Esophagus squamous epithelium (tissue), 5 donors: ENCODE measurements around the gene ABR. TPM values are rescaled to one million over a fixed set of nuclear protein-coding genes. Genes with fewer than 3 reads are reported as not detected.

Experiments used
- DNase-seq: peaks from one replicate; lab custom pipeline; 2025; lab: John Stamatoyannopoulos, UW
- H3K27ac ChIP-seq, 4 donors: fragments of 200-600 bp; sonication (generic); one replicate each; pipeline ENCODE4 v1.5.1; 2016 to 2019; ENCODE audit warnings: mild to moderate bottlenecking in 1 of 4
- H3K27me3 ChIP-seq, 4 donors: fragments of 200-600 bp; sonication (generic); 1 replicate in 3 of 4; 2 replicates in 1 of 4; pipeline versions ENCODE4 v1.5.1 to v1.6.0; 2017 to 2021; ENCODE audit warnings: antibody characterized with exemption in 1 of 4
- H3K36me3 ChIP-seq, 3 donors: fragments of 200-600 bp; sonication (generic); one replicate each; pipeline ENCODE4 v1.5.1; 2016 to 2019
- H3K4me1 ChIP-seq, 3 donors: fragments of 200-600 bp; sonication (generic); one replicate each; pipeline ENCODE4 v1.5.1; 2017 to 2019
- H3K4me3 ChIP-seq, 4 donors: fragments of 200-600 bp; sonication (generic); 1 replicate in 3 of 4; 2 replicates in 1 of 4; pipeline ENCODE4 v1.5.1; 2016 to 2019; ENCODE audit warnings: mild to moderate bottlenecking in 2 of 4, moderate library complexity in 1 of 4
- H3K9me3 ChIP-seq, 3 donors: fragments of 200-600 bp; sonication (generic); one replicate each; pipeline ENCODE4 v1.5.1; 2016 to 2019
- CTCF ChIP-seq, 6 experiments: fragments of 450-650 bp in 4 of 6; fragments of 200-600 bp in 2 of 6; sonication (generic) in 2 of 6; IDR thresholded peaks; one replicate each; pipeline ENCODE4 v1.5.1; 2016 to 2019; ENCODE audit warnings: antibody characterized with exemption in 6 of 6, mild to moderate bottlenecking in 4 of 6, moderate library complexity in 4 of 6
- POLR2A ChIP-seq, 4 donors: fragments of 450-650 bp; IDR thresholded peaks; one replicate each; pipeline ENCODE4 v1.6.1; 2017; ENCODE audit warnings: antibody characterized with exemption in 4 of 4, mild to moderate bottlenecking in 4 of 4, moderate library complexity in 3 of 4
- WGBS, 2 donors: methylation state at CpG; one replicate each; pipeline ENCODE4 v1.1.5; 2018; 5-methylcytosine and 5-hydroxymethylcytosine counted together
- intact Hi-C: fragments of 100-400 bp; cut with DNase I; formaldehyde crosslinking; loops from one replicate; pipeline ENCODE4 v1.15.0; 2022
- total RNA-seq, 4 donors: library from RNA; depleted of rRNA; stranded (reverse); fragments of >200 nt; gene quantifications; one replicate each; pipeline ENCODE4 v1.1.0, GENCODE V29; 2016
- donor health status: DM: yes; HTN: yes; CAD: no.

The ABR gene
- 100 to 1,000 TPM in 1 of 4 donors, 10 to 100 TPM in 3; 62.1 to 248 (median 75.5) TPM for total RNA-seq

- peak within 1 kb of the TSS; percentile 55 to 96 (median 78) for H3K4me3 ChIP-seq
- peak within 1 kb of the TSS; percentile 60 to 84 (median 77) for H3K27ac ChIP-seq
- H3K27me3 ChIP-seq = peaks cover 0 to 43% (median 0%) of the 10 kb centered on the region in 4 donors
- TF ChIP-seq CTCF (IDR thresholded peaks at IDR 0.05) (no peak), POLR2A (IDR thresholded peaks at IDR 0.05) (peak in 2 of 4 donors; percentile 33 to 48)
- no peaks in the 10 kb centered on the region for H3K36me3 ChIP-seq
- 67% methylated on average over 1 of the region's 98 CpGs; no CpG with 5 or more reads in 1 of the 2 donors for WGBS, 2 donors
- intact Hi-C loops = loop anchor here (5.0 kb wide), 1 partner anchor 53 kb away; no protein-coding TSS in a partner anchor
- no peak for DNase-seq
- H3K9me3 ChIP-seq = no peaks in the 10 kb centered on the region
- H3K4me1 ChIP-seq = peaks cover 29 to 74% (median 34%) of the 10 kb centered on the region in 3 donors
These were observed at the start of gene ABR for GRCh38 chr17:1179818-1180742. Gene ABR (minus strand): TSS chr17:1179981. CDS start chr17:1179727, 254 bp downstream.

DNA sequence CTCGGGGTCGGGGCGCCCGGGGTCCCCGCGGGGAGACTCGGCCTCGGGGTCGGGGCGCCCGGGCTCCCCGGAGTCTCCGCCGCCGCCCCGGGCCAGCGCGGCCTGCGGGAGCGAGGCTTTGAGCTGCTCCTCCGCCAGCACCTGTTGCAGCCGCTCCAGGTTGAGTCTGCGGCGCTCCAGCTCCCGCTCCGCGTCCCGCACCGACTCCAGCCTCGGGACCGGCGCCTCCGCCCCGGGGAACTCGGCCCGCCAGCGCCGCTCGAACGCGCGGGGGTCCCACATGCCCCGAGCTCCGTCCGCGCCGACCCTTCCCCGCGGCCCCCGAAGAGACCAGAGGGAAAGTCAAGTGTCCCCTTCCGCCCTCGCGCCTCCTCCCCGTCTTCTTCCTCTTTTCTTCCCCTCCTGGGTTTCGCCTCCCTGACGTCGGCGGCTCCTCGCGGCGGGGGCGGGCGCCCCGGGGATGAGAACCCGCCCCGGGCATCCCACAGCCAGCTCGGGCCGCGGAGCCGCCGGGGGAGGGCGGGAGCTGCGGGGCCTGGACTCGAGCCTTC lies 49.6 kb upstream of the ABR start:
- peak in 2 of 4 donors; percentile 41 to 77 for TF ChIP-seq POLR2A (IDR thresholded peaks at IDR 0.05)
- TF ChIP-seq CTCF (IDR thresholded peaks at IDR 0.05) = no peak
- no peak for DNase-seq
- peaks cover 3 to 65% (median 18%) of the 10 kb centered on the region in 4 donors for H3K27me3 ChIP-seq
- peak overlapping the region; percentile 28 to 74 (median 68) for H3K27ac ChIP-seq
- peaks cover 10 to 32% (median 18%) of the 10 kb centered on the region in 3 donors for H3K4me1 ChIP-seq
- intact Hi-C loops = no loop called here
- peak overlapping the region; percentile 42 to 77 (median 55) for H3K4me3 ChIP-seq
- 0 to 1% methylated on average over 5 to 14 of the region's 74 CpGs for WGBS, 2 donors
- H3K9me3 ChIP-seq = no peaks in the 10 kb centered on the region
- no peaks in the 10 kb centered on the region for H3K36me3 ChIP-seq

- DNase-seq = no peak
- Histone ChIP-seq H3K9me3 (no peaks in the 10 kb centered on the region), H3K27ac (peak overlapping the region in 3 of 4 donors; percentile 63 to 74 (median 73)), H3K27me3 (peaks cover 3 to 65% (median 18%) of the 10 kb centered on the region in 4 donors), H3K4me3 (peak overlapping the region; percentile 42 to 77 (median 55)), H3K4me1 (peaks cover 10 to 32% (median 18%) of the 10 kb centered on the region in 3 donors), H3K36me3 (no peaks in the 10 kb centered on the region)
- TF ChIP-seq CTCF (IDR thresholded peaks at IDR 0.05) = no peak
- no peak for TF ChIP-seq POLR2A (IDR thresholded peaks at IDR 0.05)
- no CpG with 5 or more reads among the region's 79 CpGs for WGBS, 2 donors
- intact Hi-C loops = no loop called here
These were observed 49.1 kb upstream of the ABR start for GRCh38 chr17:1228781-1229348.

DNA sequence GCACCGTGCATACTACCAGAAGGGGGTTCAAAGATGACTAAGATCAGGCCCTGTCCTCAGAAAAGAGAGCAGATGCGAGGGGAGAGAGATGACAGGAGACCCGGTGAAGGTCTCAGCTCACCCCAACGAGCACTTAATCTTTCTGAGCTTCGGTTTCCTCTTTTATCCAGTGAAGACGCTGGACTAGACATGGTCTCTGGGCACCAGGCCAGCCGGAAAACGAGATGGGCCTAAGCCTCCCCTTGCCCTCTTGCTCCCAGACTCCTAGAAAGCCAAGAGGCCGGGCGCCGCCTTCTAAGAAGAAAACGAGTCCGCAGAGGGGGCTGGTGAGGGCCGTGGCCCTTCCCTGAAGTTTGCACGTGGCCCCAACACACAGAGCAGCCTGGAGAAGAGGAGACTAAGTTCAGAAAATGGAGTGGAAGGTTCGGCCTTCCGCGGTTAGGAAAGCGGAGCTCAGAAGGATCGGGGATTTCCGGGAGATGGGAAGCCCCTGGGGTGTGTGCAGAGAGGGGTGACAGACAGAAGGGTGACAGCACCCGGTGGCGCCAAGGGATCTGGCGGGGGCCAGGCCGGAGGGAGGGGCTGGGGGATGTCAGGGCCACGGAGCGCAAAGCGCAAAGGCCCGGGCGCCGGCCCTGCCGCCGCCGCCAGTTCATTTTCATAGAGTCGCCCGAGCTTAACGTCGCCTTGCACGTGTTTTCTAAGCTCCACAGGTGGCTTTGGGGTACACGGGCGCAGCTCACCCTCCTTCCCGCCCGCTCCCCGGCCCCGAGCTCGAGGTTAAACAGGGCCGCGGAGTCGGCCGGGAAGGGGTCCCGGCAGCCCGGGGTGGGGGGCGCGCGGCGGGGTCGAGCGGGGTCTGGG lies 48.4 kb upstream of the ABR start:
- 18 to 31% methylated on average over 16 to 23 of the region's 58 CpGs for WGBS, 2 donors
- Histone ChIP-seq H3K4me1 (peaks cover 10 to 32% (median 18%) of the 10 kb centered on the region in 3 donors), H3K4me3 (peak overlapping the region; percentile 42 to 77 (median 55)), H3K9me3 (no peaks in the 10 kb centered on the region), H3K36me3 (no peaks in the 10 kb centered on the region), H3K27me3 (peaks cover 3 to 65% (median 18%) of the 10 kb centered on the region in 4 donors), H3K27ac (peak overlapping the region in 1 of 4 donors; percentile 73)
- TF ChIP-seq CTCF (IDR thresholded peaks at IDR 0.05) = no peak
- TF ChIP-seq POLR2A (IDR thresholded peaks at IDR 0.05) = no peak
- DNase-seq = no peak
- intact Hi-C loops = no loop called here
